SK-N-SH (cell line): Measurements from ENCODE around the gene SH3TC1.
A peak's percentile ranks its signal among the peaks of the same experiment; 100 is the strongest.

ENCODE experiments used
- CTCF ChIP-seq: fragments of 200-600 bp; sonication (generic); IDR thresholded peaks from 2 replicates; pipeline ENCODE4 v1.6.1; 2017; ENCODE audit warnings: antibody characterized with exemption, mild to moderate bottlenecking, moderate library complexity
- EP300 ChIP-seq, 2 experiments: IDR thresholded peaks; 2 replicates each; pipeline versions ENCODE4 v1.4.0 to v1.6.1; 2012; ENCODE audit warnings: borderline replicate concordance in 1 of 2, low read depth in 1 of 2, low read length in 1 of 2
- FOXM1 ChIP-seq: IDR thresholded peaks from 2 replicates; pipeline ENCODE4 v1.4.0; 2012; ENCODE audit warnings: low read depth, mild to moderate bottlenecking
- GABPA ChIP-seq: IDR thresholded peaks from 2 replicates; pipeline ENCODE4 v1.4.0; 2012; ENCODE audit warnings: low read depth, mild to moderate bottlenecking
- PBX3 ChIP-seq: IDR thresholded peaks from 2 replicates; pipeline ENCODE4; 2012
- RCOR1 ChIP-seq: fragments of 150-350 bp; IDR thresholded peaks from 2 replicates; pipeline ENCODE4 v1.6.1; 2017; ENCODE audit warnings: antibody characterized with exemption, low read length
- REST ChIP-seq: IDR thresholded peaks from 2 replicates; pipeline ENCODE4 v1.6.1; 2012; ENCODE audit warnings: mild to moderate bottlenecking, low read depth, low read length, moderate library complexity
- SMC3 ChIP-seq: IDR thresholded peaks from 2 replicates; pipeline ENCODE4 v1.6.1; 2012; ENCODE audit warnings: low read depth, low read length, improper control_type of control experiment

GRCh38 chr4:8272472-8273428 is 73.7 kb downstream of the SH3TC1 start:
- no peak for TF ChIP-seq CTCF
- TF ChIP-seq EP300 (IDR thresholded peaks at IDR 0.05; ENCODE audit: borderline replicate concordance in 1 of 2, low read depth in 1 of 2, low read length in 1 of 2): peak in 1 of 2 experiments; percentile 43; a peak in 2 of 4 replicates
- no peak for TF ChIP-seq FOXM1
- TF ChIP-seq RCOR1: no peak
- no peak for TF ChIP-seq REST
- no peak for TF ChIP-seq GABPA
- TF ChIP-seq PBX3: no peak
- TF ChIP-seq SMC3: no peak
